Muscle of leg (tissue), 11 donors: Measurements from ENCODE around the gene PDE3A. TPM values are rescaled to one million over a fixed set of nuclear protein-coding genes. Genes with fewer than 3 reads are reported as not detected.
A peak's percentile ranks its signal among the peaks of the same experiment; 100 is the strongest.

ENCODE experiments used
- DNase-seq: peaks from one replicate; pipeline ENCODE4 v3.0.0; 2013
- H3K27ac ChIP-seq: one replicate; pipeline ENCODE4 v1.5.1; 2013; ENCODE audit warnings: mild to moderate bottlenecking, low read length, control low read depth
- H3K27me3 ChIP-seq: one replicate; pipeline ENCODE4 v1.6.1; 2013; ENCODE audit warnings: low read length; ENCODE audit not compliant: control insufficient read depth, insufficient read depth
- H3K36me3 ChIP-seq: one replicate; pipeline ENCODE4 v1.6.1; 2013; ENCODE audit warnings: low read length; ENCODE audit not compliant: control insufficient read depth, insufficient read depth
- H3K4me1 ChIP-seq: one replicate; pipeline ENCODE4 v1.6.1; 2013; ENCODE audit warnings: low read length; ENCODE audit not compliant: control insufficient read depth, insufficient read depth
- H3K4me3 ChIP-seq: one replicate; pipeline ENCODE4 v1.5.1; 2013; ENCODE audit warnings: low read length, control low read depth
- H3K9me3 ChIP-seq: replicated peaks from 2 replicates; pipeline ENCODE4 v1.6.1; 2013; ENCODE audit warnings: low read depth, low read length; ENCODE audit not compliant: control insufficient read depth
- WGBS: methylation state at CpG from one replicate; pipeline ENCODE4 v1.1.5; 2013; ENCODE audit warnings: missing lambda C conversion rate; ENCODE audit not compliant: insufficient coverage; 5-methylcytosine and 5-hydroxymethylcytosine counted together
- polyA plus RNA-seq, 8 donors: library from polyadenylated mRNA; unstranded; fragments of 120-200 nt; gene quantifications; one replicate each; pipeline versions ENCODE4 v1.2.1 to v1.2.3, GENCODE V29; 2013; ENCODE audit warnings: inconsistent platforms in 1 of 8, low replicate concordance in 1 of 8; ENCODE audit not compliant: insufficient read length in 8 of 8, insufficient read depth in 1 of 8
- total RNA-seq: library from RNA; stranded (reverse); fragments of 120-200 nt; gene quantifications from one replicate; pipeline ENCODE4 v1.2.4, GENCODE V29; 2013

PDE3A gene
- total and polyA plus RNA-seq, 9 donors, result 8.4 to 12.9 (median 11.0) TPM

GRCh38 chr12:20356048-20356447 is 12.3 kb upstream of the PDE3A start:
- DNase-seq, result no peak
- Histone ChIP-seq H3K9me3 (no peaks in the 10 kb centered on the region), H3K4me3 (no peak overlapping the region), H3K36me3 (no peaks in the 10 kb centered on the region), H3K4me1 (no peaks in the 10 kb centered on the region), H3K27ac (no peak overlapping the region), H3K27me3 (no peaks in the 10 kb centered on the region)
- WGBS, result no CpG with 5 or more reads among the region's 2 CpGs

GRCh38 chr12:20360407-20360806 is 7.9 kb upstream of the PDE3A start:
- Histone ChIP-seq H3K27ac (no peak overlapping the region), H3K4me1 (no peaks in the 10 kb centered on the region), H3K36me3 (no peaks in the 10 kb centered on the region), H3K4me3 (no peak overlapping the region), H3K9me3 (no peaks in the 10 kb centered on the region), H3K27me3 (no peaks in the 10 kb centered on the region)
- no CpG with 5 or more reads among the region's 3 CpGs for WGBS
- no peak for DNase-seq

GRCh38 chr12:20361416-20361815 is 6.9 kb upstream of the PDE3A start:
- H3K27me3 ChIP-seq, result no peaks in the 10 kb centered on the region
- H3K4me1 ChIP-seq, result no peaks in the 10 kb centered on the region
- DNase-seq, result no peak
- no peak overlapping the region for H3K4me3 ChIP-seq
- no peaks in the 10 kb centered on the region for H3K36me3 ChIP-seq
- WGBS, result no CpG with 5 or more reads among the region's 3 CpGs
- no peaks in the 10 kb centered on the region for H3K9me3 ChIP-seq
- no peak overlapping the region for H3K27ac ChIP-seq

DNA sequence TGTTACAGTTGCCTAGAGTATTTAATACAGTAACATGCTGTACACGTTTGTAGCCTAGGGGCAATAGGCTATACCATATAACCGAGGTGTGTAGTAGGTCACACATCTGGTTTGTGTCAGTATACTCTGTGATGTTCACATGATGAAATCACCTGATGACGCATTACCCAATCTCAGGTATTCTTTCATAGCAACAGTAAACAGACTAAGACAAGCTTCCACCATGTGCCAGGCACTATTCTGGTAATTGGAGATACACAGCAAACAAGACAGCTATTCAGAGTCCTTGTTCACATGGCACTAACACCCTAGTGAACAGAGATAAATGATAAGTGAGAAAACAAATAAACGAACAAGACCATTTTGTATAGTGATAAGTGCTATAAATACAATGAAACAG is 3.8 kb upstream of the PDE3A start:
- peaks cover under 1% of the 10 kb centered on the region for H3K27me3 ChIP-seq
- H3K27ac ChIP-seq, result no peak overlapping the region
- no peaks in the 10 kb centered on the region for H3K4me1 ChIP-seq
- H3K4me3 ChIP-seq, result no peak overlapping the region
- WGBS, result no CpG with 5 or more reads among the region's 4 CpGs
- no peaks in the 10 kb centered on the region for H3K36me3 ChIP-seq
- no peaks in the 10 kb centered on the region for H3K9me3 ChIP-seq
- DNase-seq, result no peak

GRCh38 chr12:20366776-20367409 is 1.4 kb upstream of the PDE3A start:
- peaks cover 7% of the 10 kb centered on the region for H3K27me3 ChIP-seq
- H3K4me3 ChIP-seq, result no peak overlapping the region
- no peaks in the 10 kb centered on the region for H3K36me3 ChIP-seq
- peaks cover 4% of the 10 kb centered on the region for H3K4me1 ChIP-seq
- WGBS, result no CpG with 5 or more reads among the region's 2 CpGs
- no peak overlapping the region for H3K27ac ChIP-seq
- H3K9me3 ChIP-seq, result no peaks in the 10 kb centered on the region
- DNase-seq, result no peak

GRCh38 chr12:20367583-20368113 is 689 bp upstream of the PDE3A start:
- H3K36me3 ChIP-seq, result no peaks in the 10 kb centered on the region
- peak overlapping the region; percentile 93 for H3K27ac ChIP-seq
- peak overlapping the region; percentile 81 for H3K4me3 ChIP-seq
- WGBS, result no CpG with 5 or more reads among the region's 3 CpGs
- peaks cover 4% of the 10 kb centered on the region for H3K4me1 ChIP-seq
- no peak for DNase-seq
- no peaks in the 10 kb centered on the region for H3K9me3 ChIP-seq
- peaks cover 7% of the 10 kb centered on the region for H3K27me3 ChIP-seq

DNA sequence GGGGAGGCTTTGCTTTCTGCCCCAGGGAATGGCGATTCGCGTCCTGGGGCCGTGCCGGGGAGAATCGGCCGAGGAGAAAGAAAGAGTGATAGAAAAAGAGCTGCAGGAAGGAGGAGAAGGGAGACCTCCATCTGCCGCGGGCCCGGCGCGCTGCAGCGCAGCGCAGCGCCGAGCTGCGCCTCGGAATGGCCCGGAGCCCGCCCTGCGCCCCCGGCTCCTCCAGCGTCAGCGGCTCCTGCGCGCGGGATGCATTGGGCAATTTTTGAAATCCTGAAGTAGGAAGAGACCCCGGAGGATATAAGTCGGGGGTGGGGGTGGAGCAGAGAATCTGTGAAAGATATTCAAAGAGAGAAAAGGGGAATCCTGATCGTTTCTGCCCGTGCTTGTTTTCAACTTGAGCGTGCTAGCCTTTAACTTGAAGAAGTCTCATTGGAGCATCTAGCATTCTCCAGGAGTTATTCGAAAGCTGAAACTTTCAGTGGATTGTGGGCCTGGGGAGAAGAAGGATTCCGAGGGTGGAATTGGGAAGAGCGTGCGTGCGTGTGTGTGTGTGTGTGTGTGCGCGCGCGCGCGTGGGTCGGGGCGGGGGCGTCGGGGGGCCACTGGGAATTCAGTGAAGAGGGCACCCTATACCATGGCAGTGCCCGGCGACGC is 441 bp downstream of the PDE3A start:
- H3K4me1 ChIP-seq, result peaks cover 4% of the 10 kb centered on the region
- peak; percentile 80 for DNase-seq
- WGBS, result under 1% methylated on average over 43 of the region's 50 CpGs
- peaks cover 7% of the 10 kb centered on the region for H3K27me3 ChIP-seq
- no peaks in the 10 kb centered on the region for H3K9me3 ChIP-seq
- H3K4me3 ChIP-seq, result peak overlapping the region; percentile 81
- H3K36me3 ChIP-seq, result no peaks in the 10 kb centered on the region
- H3K27ac ChIP-seq, result peak overlapping the region; percentile 93

DNA sequence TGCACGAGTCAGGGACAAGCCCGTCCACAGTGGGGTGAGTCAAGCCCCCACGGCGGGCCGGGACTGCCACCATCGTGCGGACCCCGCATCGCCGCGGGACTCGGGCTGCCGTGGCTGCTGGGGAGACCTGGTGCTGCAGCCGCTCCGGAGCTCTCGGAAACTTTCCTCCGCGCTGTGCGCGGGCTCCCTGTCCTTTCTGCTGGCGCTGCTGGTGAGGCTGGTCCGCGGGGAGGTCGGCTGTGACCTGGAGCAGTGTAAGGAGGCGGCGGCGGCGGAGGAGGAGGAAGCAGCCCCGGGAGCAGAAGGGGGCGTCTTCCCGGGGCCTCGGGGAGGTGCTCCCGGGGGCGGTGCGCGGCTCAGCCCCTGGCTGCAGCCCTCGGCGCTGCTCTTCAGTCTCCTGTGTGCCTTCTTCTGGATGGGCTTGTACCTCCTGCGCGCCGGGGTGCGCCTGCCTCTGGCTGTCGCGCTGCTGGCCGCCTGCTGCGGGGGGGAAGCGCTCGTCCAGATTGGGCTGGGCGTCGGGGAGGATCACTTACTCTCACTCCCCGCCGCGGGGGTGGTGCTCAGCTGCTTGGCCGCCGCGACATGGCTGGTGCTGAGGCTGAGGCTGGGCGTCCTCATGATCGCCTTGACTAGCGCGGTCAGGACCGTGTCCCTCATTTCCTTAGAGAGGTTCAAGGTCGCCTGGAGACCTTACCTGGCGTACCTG is 1.1 kb downstream of the PDE3A start:
- Histone ChIP-seq H3K4me3 (peak overlapping the region; percentile 81), H3K4me1 (peaks cover 4% of the 10 kb centered on the region), H3K36me3 (no peaks in the 10 kb centered on the region), H3K27ac (peak overlapping the region; percentile 93), H3K27me3 (peaks cover 7% of the 10 kb centered on the region), H3K9me3 (no peaks in the 10 kb centered on the region)
- under 1% methylated on average over 63 of the region's 63 CpGs for WGBS
- peak; percentile 90 for DNase-seq

DNA sequence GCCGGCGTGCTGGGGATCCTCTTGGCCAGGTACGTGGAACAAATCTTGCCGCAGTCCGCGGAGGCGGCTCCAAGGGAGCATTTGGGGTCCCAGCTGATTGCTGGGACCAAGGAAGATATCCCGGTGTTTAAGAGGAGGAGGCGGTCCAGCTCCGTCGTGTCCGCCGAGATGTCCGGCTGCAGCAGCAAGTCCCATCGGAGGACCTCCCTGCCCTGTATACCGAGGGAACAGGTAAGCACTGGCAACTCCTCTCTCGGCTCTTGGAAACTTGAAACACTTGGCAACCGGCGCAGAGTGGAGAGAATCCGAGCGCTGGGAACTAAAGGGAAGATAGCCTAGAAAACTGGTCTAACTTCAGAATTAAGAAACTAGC is 1.7 kb downstream of the PDE3A start:
- H3K27me3 ChIP-seq, result peaks cover 7% of the 10 kb centered on the region
- H3K4me3 ChIP-seq, result peak overlapping the region; percentile 81
- no peaks in the 10 kb centered on the region for H3K36me3 ChIP-seq
- H3K4me1 ChIP-seq, result peaks cover 4% of the 10 kb centered on the region
- H3K9me3 ChIP-seq, result no peaks in the 10 kb centered on the region
- DNase-seq, result peak; percentile 86
- 1% methylated on average over 19 of the region's 21 CpGs for WGBS
- H3K27ac ChIP-seq, result peak overlapping the region; percentile 93

- Histone ChIP-seq H3K9me3 (no peaks in the 10 kb centered on the region), H3K27me3 (peaks cover 7% of the 10 kb centered on the region), H3K27ac (peak overlapping the region; percentile 93), H3K4me1 (peaks cover 4% of the 10 kb centered on the region), H3K36me3 (no peaks in the 10 kb centered on the region), H3K4me3 (peak overlapping the region; percentile 81)
- WGBS, result no CpG with 5 or more reads among the region's 5 CpGs
- no peak for DNase-seq
Observed at GRCh38 chr12:20370866-20371519, 2.7 kb downstream of the PDE3A start.
